Hematopoietic multipotent progenitor cell treated with erythropoietin and hydrocortisone succinate and interleukin-3 and kit ligand, for 6 days (in vitro differentiated cells): ENCODE results near the gene GNAI3.
A peak's percentile ranks its signal among the peaks of the same experiment; 100 is the strongest.

Experiments
- DNase-seq: peaks from one replicate; pipeline ENCODE4 v3.0.0-alpha.2; 2015

GNAI3 gene

GRCh38 chr1:109548321-109549267 is at the start of gene GNAI3:
Gene GNAI3, plus strand, starts transcription at chr1:109548615. Its CDS starts 106 bp downstream, at chr1:109548721.
- peak; percentile 98 for DNase-seq

- no peak for DNase-seq
These were observed 49.3 kb upstream of the GNAI3 start for GRCh38 chr1:109499081-109499480.

- peak; percentile 79 for DNase-seq
These were observed 48.5 kb upstream of the GNAI3 start for GRCh38 chr1:109499661-109500536.

- DNase-seq = no peak
These were observed 47.5 kb upstream of the GNAI3 start for GRCh38 chr1:109500941-109501381.

GRCh38 chr1:109501644-109502363 is 46.6 kb upstream of the GNAI3 start:
- DNase-seq = peak; percentile 55

- DNase-seq = peak; percentile 51
These were observed 46.0 kb upstream of the GNAI3 start for GRCh38 chr1:109502364-109502851.

GRCh38 chr1:109503935-109504334 is 44.5 kb upstream of the GNAI3 start:
- DNase-seq = no peak

- DNase-seq = no peak
These were observed 43.4 kb upstream of the GNAI3 start for GRCh38 chr1:109504974-109505373.

- DNase-seq = no peak
These were observed 40.2 kb upstream of the GNAI3 start for GRCh38 chr1:109508001-109508872.

- DNase-seq = no peak
These were observed 39.6 kb upstream of the GNAI3 start for GRCh38 chr1:109508873-109509175.

GRCh38 chr1:109509176-109510134 is 39.0 kb upstream of the GNAI3 start, which contains the start of gene AMIGO1:
Gene AMIGO1, minus strand, starts transcription at chr1:109509727. Its CDS starts 815 bp downstream, at chr1:109508912.
- peak; percentile 60 for DNase-seq

- DNase-seq = no peak
These were observed 35.2 kb upstream of the GNAI3 start for GRCh38 chr1:109513110-109513710.

- DNase-seq = no peak
These were observed 33.6 kb upstream of the GNAI3 start for GRCh38 chr1:109514846-109515245.

- DNase-seq = no peak
These were observed 31.5 kb upstream of the GNAI3 start for GRCh38 chr1:109516872-109517271.

- no peak for DNase-seq
These were observed 31.1 kb upstream of the GNAI3 start for GRCh38 chr1:109517337-109517736.

- DNase-seq = no peak
These were observed 27.1 kb upstream of the GNAI3 start for GRCh38 chr1:109521002-109521951.

- DNase-seq = no peak
These were observed 26.4 kb upstream of the GNAI3 start for GRCh38 chr1:109522026-109522425.

- DNase-seq = no peak
These were observed 24.7 kb upstream of the GNAI3 start for GRCh38 chr1:109523706-109524105.
